Central memory CD8-positive, alpha-beta T cell (primary cell): ENCODE results near the gene GPR157.

Source experiments
- ATAC-seq: fragments of 150-1000 bp; cut with Tn5 transposase; replicated peaks from 2 replicates; pipeline ENCODE4 v1.10.0; 2022; ENCODE audit warnings: mild to moderate bottlenecking, moderate FRiP score, moderate number of reproducible peaks; ENCODE audit not compliant: poor library complexity, severe bottlenecking; ENCODE audit errors: extremely low read depth
- DNase-seq, 2 donors: peaks; one replicate each; pipeline ENCODE4 v3.0.0; 2021; ENCODE audit warnings: low spot score in 2 of 2
- H3K27ac Mint-ChIP-seq: one replicate; pipeline ENCODE4 v1.8.0; 2022; ENCODE audit warnings: low read depth, mild to moderate bottlenecking, moderate library complexity, mixed read lengths
- H3K27me3 Mint-ChIP-seq: one replicate; pipeline ENCODE4 v1.8.0; 2022; ENCODE audit warnings: mixed read lengths
- H3K36me3 Mint-ChIP-seq: one replicate; pipeline ENCODE4 v1.8.0; 2022; ENCODE audit warnings: mild to moderate bottlenecking, moderate library complexity, mixed read lengths; ENCODE audit not compliant: insufficient read depth
- H3K4me1 Mint-ChIP-seq: one replicate; pipeline ENCODE4 v1.8.0; 2022; ENCODE audit warnings: mixed read lengths
- H3K4me3 Mint-ChIP-seq: one replicate; pipeline ENCODE4 v1.8.0; 2022; ENCODE audit warnings: mild to moderate bottlenecking, moderate library complexity, mixed read lengths
- H3K9me3 Mint-ChIP-seq: one replicate; pipeline ENCODE4 v1.8.0; 2022; ENCODE audit warnings: mixed read lengths

The GPR157 gene

GRCh38 chr1:9070486-9070885, 58.4 kb downstream of the GPR157 start:
- H3K4me3 Mint-ChIP-seq: no peak overlapping the region
- H3K9me3 Mint-ChIP-seq: no peaks in the 10 kb centered on the region
- H3K4me1 Mint-ChIP-seq: peaks cover 5% of the 10 kb centered on the region
- H3K36me3 Mint-ChIP-seq: no peaks in the 10 kb centered on the region
- no peak for DNase-seq
- H3K27ac Mint-ChIP-seq: no peak overlapping the region
- H3K27me3 Mint-ChIP-seq: peaks cover 50% of the 10 kb centered on the region
- no peak for ATAC-seq

DNA sequence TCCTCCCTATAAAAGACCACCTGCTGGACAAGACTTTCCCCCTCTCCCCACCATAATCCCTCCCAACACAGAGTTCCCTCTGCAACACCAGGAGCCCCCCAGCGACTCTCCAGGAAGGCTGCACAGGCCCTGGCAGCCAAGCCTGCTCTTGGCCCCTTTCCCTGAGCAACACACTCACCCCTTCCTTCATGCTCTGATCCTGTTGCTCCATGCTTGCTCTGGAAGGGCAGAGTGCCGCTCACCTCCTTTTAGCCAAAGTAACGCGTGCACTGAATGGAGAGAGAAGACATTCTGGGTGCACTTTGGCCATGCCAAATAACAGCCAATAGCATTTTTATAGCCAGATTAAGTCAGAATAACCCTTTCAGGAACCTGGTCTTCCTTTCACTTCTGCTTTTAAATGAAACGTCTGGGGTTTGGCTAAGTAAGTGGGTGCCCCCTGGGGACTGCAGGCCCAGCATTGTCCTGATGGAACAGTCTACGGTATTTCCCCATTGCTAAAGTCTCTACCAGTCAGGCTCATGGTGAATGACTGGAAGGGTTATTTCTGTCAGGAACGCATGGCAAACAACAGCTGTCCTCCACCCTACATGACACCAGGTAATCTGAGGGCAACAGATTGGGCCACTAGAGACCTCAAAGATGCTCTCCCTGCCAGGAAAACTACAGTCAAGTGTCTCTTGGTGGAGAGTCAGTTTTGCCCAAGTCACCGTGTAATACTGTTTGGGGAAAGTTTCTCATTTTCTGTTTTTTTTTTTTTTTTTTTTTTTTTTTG, 59.4 kb downstream of the GPR157 start, which contains the start of gene SLC2A5:
TSS of gene SLC2A5 (minus strand) at position 310 of the 775 bp plus-strand sequence. CDS start at position 211, 99 bp downstream.
- peaks cover 5% of the 10 kb centered on the region for H3K4me1 Mint-ChIP-seq
- H3K36me3 Mint-ChIP-seq: no peaks in the 10 kb centered on the region
- no peak within 1 kb of the TSS for H3K27ac Mint-ChIP-seq
- peaks cover 40% of the 10 kb centered on the region for H3K27me3 Mint-ChIP-seq
- peak within 1 kb of the TSS; percentile 26 for H3K4me3 Mint-ChIP-seq
- DNase-seq (no peak), ATAC-seq (no peak)
- no peaks in the 10 kb centered on the region for H3K9me3 Mint-ChIP-seq

DNA sequence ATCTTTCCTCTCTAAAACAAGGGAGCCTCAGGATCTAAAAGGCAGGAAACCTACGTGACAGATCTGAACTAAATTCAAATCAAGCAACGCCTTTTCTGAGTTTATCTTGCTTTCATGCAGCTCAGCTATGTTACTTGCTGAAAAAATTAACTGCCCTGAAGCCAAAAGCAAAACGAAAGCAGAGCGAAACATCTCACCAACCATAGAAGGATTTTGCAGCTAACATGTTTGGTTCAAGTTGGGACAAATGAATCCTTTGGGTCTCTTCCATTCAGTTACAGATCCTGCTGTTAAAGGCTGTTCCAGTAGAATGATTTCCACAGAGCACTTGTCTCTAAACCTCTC, 59.9 kb downstream of the GPR157 start:
- H3K9me3 Mint-ChIP-seq: no peaks in the 10 kb centered on the region
- no peaks in the 10 kb centered on the region for H3K36me3 Mint-ChIP-seq
- no peak for DNase-seq
- H3K27me3 Mint-ChIP-seq: peaks cover 35% of the 10 kb centered on the region
- no peak for ATAC-seq
- H3K4me1 Mint-ChIP-seq: peaks cover 5% of the 10 kb centered on the region
- no peak overlapping the region for H3K27ac Mint-ChIP-seq
- no peak overlapping the region for H3K4me3 Mint-ChIP-seq

- H3K36me3 Mint-ChIP-seq: no peaks in the 10 kb centered on the region
- H3K27ac Mint-ChIP-seq: no peak overlapping the region
- ATAC-seq (no peak), DNase-seq (no peak)
- no peaks in the 10 kb centered on the region for H3K9me3 Mint-ChIP-seq
- H3K27me3 Mint-ChIP-seq: peaks cover 24% of the 10 kb centered on the region
- H3K4me1 Mint-ChIP-seq: peaks cover 5% of the 10 kb centered on the region
- no peak overlapping the region for H3K4me3 Mint-ChIP-seq
Observed at GRCh38 chr1:9066945-9067807, 61.7 kb downstream of the GPR157 start.

DNA sequence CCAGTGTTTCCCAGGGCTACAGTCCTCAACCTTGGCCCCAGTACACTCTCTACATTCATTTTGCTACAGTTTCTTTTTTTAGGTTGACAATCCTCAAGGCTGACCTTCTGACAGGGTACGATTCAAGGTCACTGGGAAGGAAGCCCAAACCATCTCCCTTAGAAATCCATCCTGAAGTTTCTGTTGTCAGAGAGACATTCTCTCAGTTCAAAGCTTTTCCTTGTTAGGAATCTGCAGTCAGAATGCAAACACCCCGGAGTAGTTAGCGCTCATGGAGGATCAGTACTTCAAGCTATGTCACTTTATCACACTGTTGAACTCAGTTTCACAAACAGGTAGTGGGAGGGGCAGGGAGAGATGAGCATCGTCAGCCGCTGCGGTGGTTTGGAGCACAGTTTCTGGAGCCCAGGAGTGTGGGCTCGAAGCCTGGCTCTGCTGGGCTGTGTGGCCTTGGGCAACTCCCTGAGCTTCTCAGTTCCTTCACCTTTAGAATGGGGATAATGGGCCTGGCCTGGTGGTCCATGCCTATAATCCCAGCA, 63.6 kb downstream of the GPR157 start:
- H3K27me3 Mint-ChIP-seq: peaks cover 24% of the 10 kb centered on the region
- DNase-seq (no peak), ATAC-seq (no peak)
- H3K9me3 Mint-ChIP-seq: no peaks in the 10 kb centered on the region
- H3K36me3 Mint-ChIP-seq: no peaks in the 10 kb centered on the region
- H3K4me3 Mint-ChIP-seq: no peak overlapping the region
- peaks cover 5% of the 10 kb centered on the region for H3K4me1 Mint-ChIP-seq
- no peak overlapping the region for H3K27ac Mint-ChIP-seq

DNA sequence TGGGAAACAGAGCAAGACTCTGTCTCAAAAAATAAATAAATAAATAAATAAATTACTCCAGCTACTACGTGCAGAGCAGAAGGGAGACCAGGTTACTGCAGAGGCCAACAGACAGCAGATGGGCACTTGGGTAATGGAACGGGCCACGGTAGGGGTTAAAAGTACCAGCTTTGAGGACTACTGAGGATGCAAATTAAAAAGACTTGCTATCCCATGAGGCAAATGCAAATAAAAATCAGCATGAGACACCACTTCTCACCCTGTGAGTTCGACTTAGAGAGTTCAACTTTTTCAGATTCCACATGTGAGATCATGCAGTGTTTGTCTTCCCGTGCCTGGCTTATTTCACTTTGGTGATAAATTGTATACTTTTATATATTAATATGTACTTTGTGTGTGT, 66.1 kb downstream of the GPR157 start:
- Mint-ChIP-seq H3K27me3 (peaks cover 10% of the 10 kb centered on the region), H3K4me3 (no peak overlapping the region), H3K4me1 (no peaks in the 10 kb centered on the region), H3K9me3 (no peaks in the 10 kb centered on the region), H3K36me3 (no peaks in the 10 kb centered on the region), H3K27ac (no peak overlapping the region)
- ATAC-seq (no peak), DNase-seq (no peak)

GRCh38 chr1:9062021-9062471, 66.9 kb downstream of the GPR157 start:
- H3K9me3 Mint-ChIP-seq: no peaks in the 10 kb centered on the region
- no peak overlapping the region for H3K4me3 Mint-ChIP-seq
- DNase-seq: no peak
- H3K27me3 Mint-ChIP-seq: peaks cover 5% of the 10 kb centered on the region
- ATAC-seq: no peak
- no peak overlapping the region for H3K27ac Mint-ChIP-seq
- no peaks in the 10 kb centered on the region for H3K4me1 Mint-ChIP-seq
- H3K36me3 Mint-ChIP-seq: no peaks in the 10 kb centered on the region

DNA sequence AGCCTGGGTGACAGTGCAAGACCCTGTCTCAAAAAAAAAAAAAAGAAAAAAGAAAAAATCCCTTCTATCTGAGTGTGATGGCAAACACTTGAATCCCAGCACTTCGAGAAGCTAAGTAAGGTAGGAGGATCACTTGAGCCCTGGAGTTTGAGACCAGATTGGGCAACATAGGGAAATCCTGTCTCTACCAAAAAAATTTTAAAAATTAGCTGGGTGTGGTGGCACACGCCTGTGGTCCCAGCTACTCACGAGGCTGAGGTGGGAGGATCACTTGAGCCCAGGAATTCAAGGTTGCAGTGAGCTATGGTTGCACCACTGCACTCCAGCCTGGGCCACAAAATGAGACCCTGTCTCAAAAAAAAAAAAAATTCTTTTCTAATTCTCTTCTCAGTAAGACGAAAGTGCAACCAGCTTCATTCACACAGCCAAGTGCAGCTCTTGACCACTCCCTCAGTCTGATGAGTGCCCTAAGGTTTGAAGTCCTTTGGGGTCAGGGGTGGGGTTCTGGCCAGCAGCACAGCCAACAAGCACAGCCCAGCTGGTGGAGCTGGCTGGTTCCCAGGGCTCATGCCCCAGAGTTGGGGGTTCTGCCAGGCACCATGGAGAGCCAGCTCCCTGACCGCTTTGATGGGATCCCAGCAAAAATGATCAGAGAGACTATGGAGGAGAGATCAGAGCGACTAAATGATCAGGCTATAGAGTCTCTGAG, 67.5 kb downstream of the GPR157 start:
- Mint-ChIP-seq H3K4me1 (no peaks in the 10 kb centered on the region), H3K4me3 (no peak overlapping the region), H3K27me3 (no peaks in the 10 kb centered on the region), H3K9me3 (no peaks in the 10 kb centered on the region), H3K27ac (no peak overlapping the region), H3K36me3 (no peaks in the 10 kb centered on the region)
- DNase-seq (no peak), ATAC-seq (no peak)

DNA sequence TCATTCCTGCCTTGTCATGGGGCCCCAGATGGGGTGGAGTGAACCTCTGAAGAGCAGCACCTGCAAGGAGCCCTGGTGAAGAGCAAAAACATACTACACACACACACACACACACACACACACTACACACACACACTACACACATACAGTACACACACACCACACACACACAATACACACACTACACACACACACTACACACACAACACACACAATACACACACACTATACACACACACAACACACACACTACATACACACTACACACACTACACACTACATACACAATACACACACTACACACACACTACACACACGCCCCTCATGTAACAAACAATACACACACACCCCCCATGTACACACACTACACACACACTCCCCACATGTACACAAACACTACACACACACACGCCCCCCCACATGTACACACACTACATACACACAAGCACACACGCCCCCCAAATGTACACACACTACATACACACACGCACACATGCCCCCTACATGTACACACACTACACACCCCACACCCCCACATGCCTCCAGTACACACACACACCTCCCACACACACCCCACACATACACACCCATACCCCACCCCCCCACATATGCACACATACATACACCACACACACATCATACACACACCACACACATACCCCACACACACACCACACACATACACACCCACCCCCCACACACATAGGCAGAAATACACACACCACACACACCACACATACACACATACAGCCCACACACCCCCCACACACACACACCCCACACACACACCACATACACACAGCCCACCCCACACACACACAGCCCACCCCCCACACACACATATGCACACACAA, 68.8 kb downstream of the GPR157 start:
- no peaks in the 10 kb centered on the region for H3K27me3 Mint-ChIP-seq
- DNase-seq (no peak), ATAC-seq (no peak)
- no peak overlapping the region for H3K27ac Mint-ChIP-seq
- H3K9me3 Mint-ChIP-seq: no peaks in the 10 kb centered on the region
- H3K4me1 Mint-ChIP-seq: no peaks in the 10 kb centered on the region
- H3K36me3 Mint-ChIP-seq: no peaks in the 10 kb centered on the region
- H3K4me3 Mint-ChIP-seq: no peak overlapping the region

DNA sequence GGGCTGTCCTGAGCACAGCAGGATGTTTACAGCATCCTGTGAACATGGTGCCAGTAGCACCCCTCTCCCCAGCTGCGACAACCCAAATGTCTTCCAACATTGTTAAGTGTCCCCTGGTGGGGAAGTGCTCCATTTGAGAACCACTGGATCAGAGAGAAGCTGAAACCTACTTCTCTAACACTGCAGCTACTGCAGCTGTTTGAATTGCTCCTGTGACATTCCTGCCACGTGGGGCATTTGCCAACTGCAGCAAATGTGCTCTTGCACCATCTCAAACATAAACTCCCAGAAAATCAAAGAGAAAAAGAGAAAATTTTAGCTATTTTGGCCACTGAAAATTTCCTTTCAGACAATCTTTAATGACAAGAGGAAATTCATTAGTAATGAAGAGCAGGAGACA, 70.4 kb downstream of the GPR157 start:
- DNase-seq (no peak), ATAC-seq (no peak)
- Mint-ChIP-seq H3K4me1 (no peaks in the 10 kb centered on the region), H3K27me3 (no peaks in the 10 kb centered on the region), H3K4me3 (no peak overlapping the region), H3K27ac (no peak overlapping the region), H3K36me3 (no peaks in the 10 kb centered on the region), H3K9me3 (no peaks in the 10 kb centered on the region)

DNA sequence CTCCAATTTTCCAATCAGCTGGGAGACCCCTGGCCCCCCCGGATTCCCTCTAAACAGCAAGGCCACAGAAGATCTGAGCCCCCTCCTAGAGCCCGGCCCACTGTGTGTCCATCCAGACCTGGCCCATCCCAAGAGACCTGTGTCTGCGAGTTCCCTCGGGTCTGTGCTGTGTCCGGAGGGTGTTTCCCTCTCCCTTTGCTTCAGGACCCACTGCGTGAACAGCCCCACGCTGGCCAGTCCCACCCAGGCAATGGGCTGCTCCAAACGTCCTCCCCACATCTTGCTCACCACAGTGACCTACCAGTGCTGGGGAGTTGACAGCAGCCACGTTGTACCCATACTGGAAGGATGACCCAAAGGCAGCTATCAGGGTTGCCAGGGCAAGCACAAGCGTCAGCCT, 71.1 kb downstream of the GPR157 start:
- ATAC-seq (no peak), DNase-seq (no peak)
- no peak overlapping the region for H3K27ac Mint-ChIP-seq
- H3K4me3 Mint-ChIP-seq: no peak overlapping the region
- H3K36me3 Mint-ChIP-seq: no peaks in the 10 kb centered on the region
- no peaks in the 10 kb centered on the region for H3K9me3 Mint-ChIP-seq
- H3K4me1 Mint-ChIP-seq: no peaks in the 10 kb centered on the region
- no peaks in the 10 kb centered on the region for H3K27me3 Mint-ChIP-seq
